ENCODE data around the gene RECK.
A peak's percentile ranks its signal among the peaks of the same experiment; 100 is the strongest.
"Not testable (repeated sequence)": the region's sequence is repeated elsewhere in the genome, so short reads cannot be mapped to it uniquely, and the experiment has no call there.

Gene RECK

GRCh38 chr9:36074055-36074454 lies 37.3 kb downstream of the RECK start:
- no peak for DNase-seq (ENCODE audit: low spot score)

- DNase-seq (ENCODE audit: low spot score) = no peak
These were observed 38.3 kb downstream of the RECK start for GRCh38 chr9:36074870-36075532.

- DNase-seq (ENCODE audit: low spot score) = no peak
These were observed 41.3 kb downstream of the RECK start for GRCh38 chr9:36078051-36078450.

- DNase-seq (ENCODE audit: low spot score) = no peak
These were observed 43.8 kb downstream of the RECK start for GRCh38 chr9:36080519-36080918.

GRCh38 chr9:36082931-36083330 lies 46.2 kb downstream of the RECK start:
- DNase-seq (ENCODE audit: low spot score) = no peak

- no peak for DNase-seq (ENCODE audit: low spot score)
These were observed 49.7 kb downstream of the RECK start for GRCh38 chr9:36086442-36086841.

- DNase-seq (ENCODE audit: low spot score) = not testable (repeated sequence)
These were observed 50.3 kb downstream of the RECK start for GRCh38 chr9:36087054-36087453.

GRCh38 chr9:36088020-36088419 lies 51.3 kb downstream of the RECK start:
- no peak for DNase-seq (ENCODE audit: low spot score)

GRCh38 chr9:36091026-36091953 lies 54.6 kb downstream of the RECK start:
- peak; percentile 5 for DNase-seq (ENCODE audit: low spot score)

- DNase-seq (ENCODE audit: low spot score) = no peak
These were observed 55.3 kb downstream of the RECK start for GRCh38 chr9:36092014-36092413.

GRCh38 chr9:36092509-36093215 lies 55.9 kb downstream of the RECK start:
- no peak for DNase-seq (ENCODE audit: low spot score)

- no peak for DNase-seq (ENCODE audit: low spot score)
These were observed 56.7 kb downstream of the RECK start for GRCh38 chr9:36093384-36093783.

GRCh38 chr9:36099718-36100117 lies 63.0 kb downstream of the RECK start:
- DNase-seq (ENCODE audit: low spot score) = no peak

GRCh38 chr9:36100532-36100931 lies 63.8 kb downstream of the RECK start:
- DNase-seq (ENCODE audit: low spot score) = no peak

GRCh38 chr9:36101916-36102741 lies 65.4 kb downstream of the RECK start:
- DNase-seq (ENCODE audit: low spot score) = peak; percentile 91

- peak; percentile 78 for DNase-seq (ENCODE audit: low spot score)
These were observed 66.2 kb downstream of the RECK start for GRCh38 chr9:36102742-36103495.

GRCh38 chr9:36109071-36109470 lies 72.4 kb downstream of the RECK start:
- no peak for DNase-seq (ENCODE audit: low spot score)

GRCh38 chr9:36110434-36110833 lies 73.7 kb downstream of the RECK start:
- no peak for DNase-seq (ENCODE audit: low spot score)

GRCh38 chr9:36112516-36112915 lies 75.8 kb downstream of the RECK start:
- no peak for DNase-seq (ENCODE audit: low spot score)

GRCh38 chr9:36113999-36114398 lies 77.3 kb downstream of the RECK start:
- DNase-seq (ENCODE audit: low spot score) = no peak

GRCh38 chr9:36116593-36116992 lies 79.9 kb downstream of the RECK start:
- DNase-seq (ENCODE audit: low spot score) = no peak

Data from RKO (cell line).